Esophagus muscularis mucosa (tissue), 4 donors: ENCODE results near the gene KCNJ15. TPM values are rescaled to one million over a fixed set of nuclear protein-coding genes. Genes with fewer than 3 reads are reported as not detected.

Source experiments
- DNase-seq: peaks from one replicate; pipeline ENCODE4 v3.0.0-alpha.2; 2017; ENCODE audit errors: extremely low spot score
- H3K27ac ChIP-seq, 4 donors: fragments of 200-600 bp; sonication (generic); replicated peaks in 1 of 4; 1 replicate in 3 of 4; 2 replicates in 1 of 4; pipeline ENCODE4 v1.5.1; 2016 to 2019; ENCODE audit warnings: mild to moderate bottlenecking in 1 of 4
- H3K27me3 ChIP-seq, 4 donors: fragments of 200-600 bp; sonication (generic); one replicate each; pipeline versions ENCODE4 v1.5.1 to v1.6.0; 2016 to 2019
- H3K36me3 ChIP-seq, 4 donors: fragments of 200-600 bp; sonication (generic); one replicate each; pipeline ENCODE4 v1.5.1; 2016 to 2019
- H3K4me1 ChIP-seq, 4 donors: fragments of 200-600 bp; sonication (generic); one replicate each; pipeline ENCODE4 v1.5.1; 2016 to 2019
- H3K4me3 ChIP-seq, 4 donors: fragments of 200-600 bp; sonication (generic); 1 replicate in 2 of 4; 2 replicates in 2 of 4; pipeline ENCODE4 v1.5.1; 2016 to 2019; ENCODE audit warnings: mild to moderate bottlenecking in 4 of 4, moderate library complexity in 1 of 4
- H3K9me3 ChIP-seq, 4 donors: fragments of 200-600 bp; sonication (generic); 1 replicate in 3 of 4; 2 replicates in 1 of 4; pipeline ENCODE4 v1.5.1; 2016 to 2019
- CTCF ChIP-seq, 3 experiments: fragments of 200-600 bp in 2 of 3; fragments of 450-650 bp in 1 of 3; sonication (generic) in 2 of 3; IDR thresholded peaks; one replicate each; pipeline ENCODE4 v1.5.1; 2017 to 2019; ENCODE audit warnings: antibody characterized with exemption in 3 of 3, mild to moderate bottlenecking in 2 of 3, moderate library complexity in 1 of 3
- EP300 ChIP-seq: sonication (generic); formaldehyde crosslinking; IDR thresholded peaks from one replicate; pipeline ENCODE4 v1.6.1; 2017; ENCODE audit warnings: antibody characterized with exemption
- POLR2A ChIP-seq: fragments of 450-650 bp; IDR thresholded peaks from one replicate; pipeline ENCODE4 v1.6.1; 2017; ENCODE audit warnings: antibody characterized with exemption, moderate library complexity, mild to moderate bottlenecking, low read depth
- POLR2AphosphoS5 ChIP-seq, 2 donors: sonication (generic); formaldehyde crosslinking; IDR thresholded peaks; one replicate each; pipeline ENCODE4 v1.6.1; 2017; ENCODE audit warnings: antibody characterized with exemption in 2 of 2
- WGBS: methylation state at CpG from one replicate; pipeline ENCODE4 v1.1.5; 2018; 5-methylcytosine and 5-hydroxymethylcytosine counted together
- intact Hi-C: fragments of 100-400 bp; cut with DNase I; formaldehyde crosslinking; loops from one replicate; pipeline ENCODE4 v1.15.1; 2023
- total RNA-seq, 4 donors: library from RNA; depleted of rRNA; stranded (reverse); fragments of >200 nt; gene quantifications; one replicate each; pipeline versions ENCODE4 v1.1.0 to v1.2.1, GENCODE V29; 2016

KCNJ15 gene
- total RNA-seq, 4 donors from 2014 or later, result 1.2 to 1.6 TPM; not detected in 2

- DNase-seq, result no peak
- H3K4me3 ChIP-seq, result no peak overlapping the region
- WGBS, result 72% methylated on average over 8 of the region's 8 CpGs
- no peaks in the 10 kb centered on the region for H3K27me3 ChIP-seq
- no peaks in the 10 kb centered on the region for H3K4me1 ChIP-seq
- no peak overlapping the region for H3K27ac ChIP-seq
- intact Hi-C loops, result no loop called here
- no peaks in the 10 kb centered on the region for H3K36me3 ChIP-seq
- H3K9me3 ChIP-seq, result no peaks in the 10 kb centered on the region
- TF ChIP-seq CTCF (IDR thresholded peaks at IDR 0.05) (no peak), POLR2A (no peak), EP300 (no peak), POLR2AphosphoS5 (IDR thresholded peaks at IDR 0.05) (no peak)
Observed at GRCh38 chr21:38333301-38334272, 76.8 kb downstream of the KCNJ15 start.

- WGBS, result 80% methylated on average over 4 of the region's 8 CpGs
- no peak for DNase-seq
- H3K27me3 ChIP-seq, result no peaks in the 10 kb centered on the region
- no peaks in the 10 kb centered on the region for H3K4me1 ChIP-seq
- intact Hi-C loops, result no loop called here
- no peak overlapping the region for H3K27ac ChIP-seq
- H3K36me3 ChIP-seq, result no peaks in the 10 kb centered on the region
- no peaks in the 10 kb centered on the region for H3K9me3 ChIP-seq
- no peak overlapping the region for H3K4me3 ChIP-seq
- TF ChIP-seq POLR2A (no peak), POLR2AphosphoS5 (IDR thresholded peaks at IDR 0.05) (no peak), EP300 (no peak), CTCF (IDR thresholded peaks at IDR 0.05) (no peak)
Observed at GRCh38 chr21:38334866-38335265, 78.1 kb downstream of the KCNJ15 start.

- intact Hi-C loops, result no loop called here
- Histone ChIP-seq H3K4me3 (no peak overlapping the region), H3K4me1 (no peaks in the 10 kb centered on the region), H3K27ac (no peak overlapping the region), H3K9me3 (no peaks in the 10 kb centered on the region), H3K27me3 (no peaks in the 10 kb centered on the region), H3K36me3 (no peaks in the 10 kb centered on the region)
- WGBS, result 98% methylated on average over 5 of the region's 5 CpGs
- DNase-seq, result no peak
- TF ChIP-seq POLR2A, result no peak
- no peak for TF ChIP-seq POLR2AphosphoS5 (IDR thresholded peaks at IDR 0.05)
- no peak for TF ChIP-seq CTCF (IDR thresholded peaks at IDR 0.05)
- no peak for TF ChIP-seq EP300
Observed at GRCh38 chr21:38337793-38338192, 81.0 kb downstream of the KCNJ15 start.

- TF ChIP-seq POLR2A (no peak), CTCF (IDR thresholded peaks at IDR 0.05) (no peak), EP300 (no peak)
- peaks cover 0 to 2% (median 0%) of the 10 kb centered on the region in 4 donors for H3K27me3 ChIP-seq
- WGBS, result 100% methylated on average over 2 of the region's 4 CpGs
- intact Hi-C loops, result no loop called here
- no peaks in the 10 kb centered on the region for H3K4me1 ChIP-seq
- H3K36me3 ChIP-seq, result no peaks in the 10 kb centered on the region
- H3K4me3 ChIP-seq, result no peak overlapping the region
- H3K9me3 ChIP-seq, result no peaks in the 10 kb centered on the region
- DNase-seq, result no peak
- no peak overlapping the region for H3K27ac ChIP-seq
Observed at GRCh38 chr21:38340131-38340530, 83.3 kb downstream of the KCNJ15 start.
